OCI-LY1 (cell line): ENCODE measurements around the gene SLC2A4RG.

ENCODE experiments used
- CTCF ChIP-seq: fragments of 200-600 bp; sonication (generic), shearing (Covaris generic); IDR thresholded peaks from 2 replicates; pipeline ENCODE4 v1.5.1; 2017; ENCODE audit warnings: mild to moderate bottlenecking, antibody characterized with exemption, low read length, moderate library complexity, mixed read lengths
- EZH2 ChIP-seq: fragments of 200-600 bp; sonication (generic), shearing (Covaris generic); IDR thresholded peaks from 2 replicates; pipeline ENCODE4 v1.8.0; 2017; ENCODE audit warnings: borderline replicate concordance, mixed run types, mild to moderate bottlenecking, antibody characterized with exemption, low read length, moderate library complexity, mixed read lengths

- TF ChIP-seq CTCF (no peak), EZH2 (no peak)
Observed at GRCh38 chr20:63740627-63741353, 1.2 kb downstream of the SLC2A4RG start.
